Right lobe of liver (tissue), 6 donors: ENCODE data around the gene GSTM2. TPM values are rescaled to one million over a fixed set of nuclear protein-coding genes. Genes with fewer than 3 reads are reported as not detected.
A peak's percentile ranks its signal among the peaks of the same experiment; 100 is the strongest.

Source experiments
- ATAC-seq, 4 donors: fragments of 200-7000 bp; cut with Tn5 transposase; one replicate each; pipeline ENCODE4 v1.9.1; 2020; ENCODE audit warnings: mild to moderate bottlenecking in 4 of 4, moderate library complexity in 4 of 4
- DNase-seq, 3 donors: peaks; one replicate each; pipeline ENCODE4 v3.0.0-alpha.2; 2020
- H3K27ac ChIP-seq, 3 donors: fragments of 200-600 bp; one replicate each; pipeline ENCODE4 v1.8.0; 2022
- H3K27me3 ChIP-seq, 2 donors: fragments of 200-600 bp; one replicate each; pipeline ENCODE4 v1.8.0; 2022
- H3K36me3 ChIP-seq, 4 donors: fragments of 200-600 bp; sonication (generic) in 1 of 4; one replicate each; pipeline versions ENCODE4 v1.5.1 to v1.8.0; 2017 to 2022; ENCODE audit warnings: control low read depth in 1 of 4
- H3K4me1 ChIP-seq, 4 donors: fragments of 200-600 bp; sonication (generic) in 1 of 4; one replicate each; pipeline versions ENCODE4 v1.5.1 to v1.8.0; 2017 to 2022; ENCODE audit warnings: control low read depth in 1 of 4
- H3K4me3 ChIP-seq, 3 donors: fragments of 200-600 bp; one replicate each; pipeline ENCODE4 v1.8.0; 2022
- H3K9me3 ChIP-seq, 4 donors: fragments of 200-600 bp; sonication (generic) in 1 of 4; one replicate each; pipeline versions ENCODE4 v1.5.1 to v1.8.0; 2017 to 2022; ENCODE audit warnings: control low read depth in 1 of 4
- POLR2A ChIP-seq: fragments of 450-650 bp; IDR thresholded peaks from one replicate; pipeline ENCODE4 v1.6.1; 2017; ENCODE audit warnings: antibody characterized with exemption, mild to moderate bottlenecking
- WGBS: methylation state at CpG from one replicate; pipeline ENCODE4 v1.1.6; 2018; ENCODE audit warnings: low coverage, low lambda C conversion rate; ENCODE audit not compliant: insufficient coverage; ENCODE audit errors: missing lambda C conversion rate; 5-methylcytosine and 5-hydroxymethylcytosine counted together
- intact Hi-C, 2 donors: fragments of 100-400 bp; cut with DNase I; formaldehyde crosslinking; loops; one replicate each; pipeline versions ENCODE4 v1.11.2 to v1.14.1; 2022
- total RNA-seq, 6 experiments: library from RNA; depleted of rRNA in 2 of 6; stranded (reverse); fragments of >200 nt in 2 of 6; fragmentation: NEBNext Ultra II Directional in 3 of 6; extraction: Animal tissue kit (Norgen Biotek cat#: 25700) in 3 of 6; gene quantifications; one replicate each; pipeline versions ENCODE4 v1.1.0 to v1.2.4, GENCODE V29; 2016 to 2023
- TF ChIP-seq, protein P1 (sequence below), 4 donors: fragments of 200-600 bp in 3 of 4; fragments of 450-650 bp in 1 of 4; IDR thresholded peaks; one replicate each; pipeline versions ENCODE4 v1.5.1 to v1.8.0; 2016 to 2022; ENCODE audit warnings: antibody characterized with exemption in 4 of 4, mild to moderate bottlenecking in 2 of 4
- donor health status: DM: no; HTN: yes; CAD: no.
- donor health status: DM: no; HTN: no; CAD: no.
- donor health status: DM: no; HTN: no; CAD: no.
- donor health status: DM: no; HTN: yes; CAD: no.
- donor health status: DM: no; HTN: yes; CAD: no.

GSTM2 gene
- total RNA-seq, 6 experiments from 2014 or later, result 4.4 to 16.0 (median 12.7) TPM

DNA sequence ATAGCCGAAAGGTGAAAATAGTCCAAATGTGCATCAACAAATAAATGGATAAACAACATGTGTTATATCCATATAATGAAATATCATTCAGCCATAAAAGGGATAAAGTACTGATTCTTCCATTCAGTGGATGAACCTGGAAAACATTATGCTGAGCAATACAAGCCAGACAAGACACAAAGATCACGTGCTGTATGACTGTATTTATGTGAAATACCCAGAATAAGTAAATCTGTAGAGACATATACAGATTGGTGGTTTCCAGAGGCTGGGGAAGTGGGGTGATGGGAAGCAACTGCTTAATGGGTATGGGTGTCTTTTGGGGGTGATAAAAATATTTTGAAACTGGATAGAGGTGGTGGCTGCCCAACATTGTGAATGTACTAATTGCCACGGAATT, 25.2 kb upstream of the GSTM2 start:
- intact Hi-C loops, result loop anchor here (5.0 kb wide), 1 partner anchor 130 kb away; no protein-coding TSS in a partner anchor
- no peak overlapping the region for H3K27ac ChIP-seq
- peaks cover 0 to 7% (median 0%) of the 10 kb centered on the region in 4 donors for H3K4me1 ChIP-seq
- TF ChIP-seq, protein P1, sequence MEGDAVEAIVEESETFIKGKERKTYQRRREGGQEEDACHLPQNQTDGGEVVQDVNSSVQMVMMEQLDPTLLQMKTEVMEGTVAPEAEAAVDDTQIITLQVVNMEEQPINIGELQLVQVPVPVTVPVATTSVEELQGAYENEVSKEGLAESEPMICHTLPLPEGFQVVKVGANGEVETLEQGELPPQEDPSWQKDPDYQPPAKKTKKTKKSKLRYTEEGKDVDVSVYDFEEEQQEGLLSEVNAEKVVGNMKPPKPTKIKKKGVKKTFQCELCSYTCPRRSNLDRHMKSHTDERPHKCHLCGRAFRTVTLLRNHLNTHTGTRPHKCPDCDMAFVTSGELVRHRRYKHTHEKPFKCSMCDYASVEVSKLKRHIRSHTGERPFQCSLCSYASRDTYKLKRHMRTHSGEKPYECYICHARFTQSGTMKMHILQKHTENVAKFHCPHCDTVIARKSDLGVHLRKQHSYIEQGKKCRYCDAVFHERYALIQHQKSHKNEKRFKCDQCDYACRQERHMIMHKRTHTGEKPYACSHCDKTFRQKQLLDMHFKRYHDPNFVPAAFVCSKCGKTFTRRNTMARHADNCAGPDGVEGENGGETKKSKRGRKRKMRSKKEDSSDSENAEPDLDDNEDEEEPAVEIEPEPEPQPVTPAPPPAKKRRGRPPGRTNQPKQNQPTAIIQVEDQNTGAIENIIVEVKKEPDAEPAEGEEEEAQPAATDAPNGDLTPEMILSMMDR (IDR thresholded peaks at IDR 0.05), result no peak
- no peak for TF ChIP-seq POLR2A
- no peaks in the 10 kb centered on the region for H3K27me3 ChIP-seq
- H3K4me3 ChIP-seq, result no peak overlapping the region
- no peaks in the 10 kb centered on the region for H3K36me3 ChIP-seq
- ATAC-seq, result no peak
- H3K9me3 ChIP-seq, result no peaks in the 10 kb centered on the region
- no peak for DNase-seq
- WGBS, result 51% methylated on average over 3 of the region's 3 CpGs

GRCh38 chr1:109643385-109644230, 24.2 kb upstream of the GSTM2 start:
- 23% methylated on average over 21 of the region's 32 CpGs for WGBS
- Histone ChIP-seq H3K4me1 (peaks cover 0 to 7% (median 0%) of the 10 kb centered on the region in 4 donors), H3K9me3 (no peaks in the 10 kb centered on the region), H3K27ac (no peak overlapping the region), H3K36me3 (no peaks in the 10 kb centered on the region), H3K4me3 (no peak overlapping the region), H3K27me3 (no peaks in the 10 kb centered on the region)
- peak; percentile 87 to 89 (median 88) for DNase-seq
- intact Hi-C loops, result loop anchor here (5.0 kb wide), 1 partner anchor 129 kb away; no protein-coding TSS in a partner anchor
- ATAC-seq, result peak; percentile 93 to 97 (median 94)
- no peak for TF ChIP-seq POLR2A
- TF ChIP-seq, protein P1 (IDR thresholded peaks at IDR 0.05), result peak; percentile 88 to 94 (median 90)

GRCh38 chr1:109644670-109645069, 23.2 kb upstream of the GSTM2 start:
- Histone ChIP-seq H3K4me1 (peaks cover 0 to 7% (median 0%) of the 10 kb centered on the region in 4 donors), H3K9me3 (no peaks in the 10 kb centered on the region), H3K27me3 (no peaks in the 10 kb centered on the region), H3K27ac (no peak overlapping the region), H3K4me3 (no peak overlapping the region), H3K36me3 (no peaks in the 10 kb centered on the region)
- DNase-seq (no peak), ATAC-seq (no peak)
- TF ChIP-seq POLR2A, result no peak
- TF ChIP-seq, protein P1 (IDR thresholded peaks at IDR 0.05), result no peak
- intact Hi-C loops, result loop anchor here (5.0 kb wide), 1 partner anchor 128 kb away; no protein-coding TSS in a partner anchor
- WGBS, result no CpG with 5 or more reads among the region's 10 CpGs

DNA sequence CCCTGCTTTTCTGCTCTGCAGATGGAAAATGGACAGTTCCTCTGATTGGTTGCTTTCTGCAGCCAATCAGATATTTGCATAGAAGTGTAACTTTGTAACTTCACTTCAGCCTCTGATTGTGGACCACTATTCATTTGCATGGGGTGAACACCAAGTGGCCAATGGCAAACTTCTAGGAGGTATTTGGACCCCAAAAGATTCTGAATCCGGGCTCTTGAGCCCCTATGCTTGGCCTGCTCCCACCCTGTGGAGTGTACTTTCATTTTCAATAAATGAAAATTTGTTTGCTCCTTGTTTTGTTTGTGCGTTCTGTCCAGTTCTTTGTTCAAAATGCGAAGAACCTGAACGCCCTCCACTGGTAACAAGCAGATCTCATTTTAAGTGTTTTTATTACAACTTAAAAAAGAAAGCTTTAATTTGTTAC, 18.4 kb upstream of the GSTM2 start:
- Histone ChIP-seq H3K4me3 (peak overlapping the region in 2 of 3 donors; percentile 26 to 28), H3K27me3 (no peaks in the 10 kb centered on the region), H3K36me3 (no peaks in the 10 kb centered on the region), H3K9me3 (no peaks in the 10 kb centered on the region), H3K4me1 (no peaks in the 10 kb centered on the region), H3K27ac (no peak overlapping the region)
- ATAC-seq, result peak; percentile 33 to 61 (median 46)
- no peak for TF ChIP-seq POLR2A
- TF ChIP-seq, protein P1 (IDR thresholded peaks at IDR 0.05), result peak; percentile 32 to 44 (median 39)
- intact Hi-C loops, result no loop called here
- peak in 1 of 3 donors; percentile 21 for DNase-seq
- 33% methylated on average over 4 of the region's 4 CpGs for WGBS
